Epithelial cell of esophagus (primary cell): ENCODE results near the gene LRRC10B.
"Not testable (repeated sequence)": the region's sequence is repeated elsewhere in the genome, so short reads cannot be mapped to it uniquely, and the experiment has no call there.

Source experiments
- DNase-seq: peaks from one replicate; pipeline ENCODE4 v3.0.0; 2010; ENCODE audit warnings: low read depth
- H3K4me3 ChIP-seq: 2 replicates; pipeline ENCODE4 v1.5.1; 2011; ENCODE audit warnings: mild to moderate bottlenecking, low read length, control low read depth
- CTCF ChIP-seq: IDR thresholded peaks from 2 replicates; pipeline ENCODE4 v1.5.1; 2011; ENCODE audit warnings: low read depth, mild to moderate bottlenecking, low read length, control low read depth, inconsistent platforms; ENCODE audit not compliant: insufficient read depth; ENCODE audit errors: missing control alignments

Gene LRRC10B

DNA sequence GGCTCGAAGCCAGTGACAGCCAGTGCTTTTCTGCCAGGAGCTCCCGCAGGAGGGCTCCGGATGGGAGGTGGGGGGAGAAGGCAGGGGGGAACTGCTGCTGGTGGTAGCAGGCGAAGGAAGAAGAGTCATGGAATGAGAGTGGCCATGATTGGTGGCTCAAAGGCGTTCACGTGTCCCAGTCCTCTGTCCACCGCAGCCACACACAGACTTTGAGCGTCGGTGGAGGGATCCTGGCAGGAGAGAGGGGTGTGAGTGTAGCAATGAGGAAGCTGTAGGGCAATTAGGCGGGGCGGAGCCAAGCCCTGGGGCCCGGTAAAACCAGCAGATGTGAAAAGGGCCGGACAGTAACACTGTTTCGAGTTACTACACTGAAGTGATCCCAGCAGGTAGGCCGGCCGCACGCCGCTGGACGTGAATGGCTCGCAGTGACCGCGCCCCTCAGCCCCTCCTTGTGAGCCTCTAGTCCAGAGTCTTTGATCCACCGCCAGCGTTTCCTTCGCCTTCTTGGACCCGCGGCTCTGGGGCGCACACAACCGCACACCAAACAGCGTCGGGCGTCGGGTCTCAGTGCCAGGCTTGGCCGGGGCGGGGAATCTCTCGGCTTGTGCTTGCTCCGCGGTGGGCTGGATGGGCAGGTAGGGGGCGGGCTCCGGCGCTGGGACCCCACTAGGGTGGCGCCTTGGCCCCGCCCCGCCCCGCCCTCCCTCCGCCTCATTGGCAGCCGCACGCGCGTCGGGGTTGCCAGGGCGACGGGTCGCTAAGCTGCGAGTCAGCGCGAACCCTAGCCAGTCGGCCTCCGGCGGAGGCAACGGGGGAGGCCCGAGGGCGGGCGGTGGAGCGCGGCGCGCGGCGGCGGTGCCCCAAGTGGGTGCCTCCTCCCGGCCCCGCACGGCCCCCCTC is at the start of gene LRRC10B:
LRRC10B (plus strand) TSS at position 788 of the 900 bp plus-strand sequence. CDS start 250 bp downstream, outside the sequence.
- peak; percentile 25 for DNase-seq
- no peak within 1 kb of the TSS for H3K4me3 ChIP-seq
- no peak for TF ChIP-seq CTCF

- H3K4me3 ChIP-seq = no peak overlapping the region
- no peak for DNase-seq
- no peak for TF ChIP-seq CTCF
Measured at GRCh38 chr11:61460474-61460881, 48.1 kb upstream of the LRRC10B start.

- no peak overlapping the region for H3K4me3 ChIP-seq
- no peak for TF ChIP-seq CTCF
- DNase-seq = no peak
Measured at GRCh38 chr11:61460986-61461385, 47.6 kb upstream of the LRRC10B start.

- not testable (repeated sequence) for H3K4me3 ChIP-seq
- DNase-seq = peak; percentile 29
Measured at GRCh38 chr11:61467602-61468001, 40.9 kb upstream of the LRRC10B start.

GRCh38 chr11:61468002-61468401 is 40.5 kb upstream of the LRRC10B start:
- no peak for TF ChIP-seq CTCF
- DNase-seq = no peak
- no peak overlapping the region for H3K4me3 ChIP-seq

- TF ChIP-seq CTCF = no peak
- no peak overlapping the region for H3K4me3 ChIP-seq
- DNase-seq = no peak
Measured at GRCh38 chr11:61472282-61472681, 36.3 kb upstream of the LRRC10B start.

GRCh38 chr11:61472868-61473267 is 35.7 kb upstream of the LRRC10B start:
- TF ChIP-seq CTCF = no peak
- no peak for DNase-seq
- no peak overlapping the region for H3K4me3 ChIP-seq
